Mononuclear cell (primary cell): ENCODE results near the gene CTNNA3. TPM values are rescaled to one million over a fixed set of nuclear protein-coding genes. Genes with fewer than 3 reads are reported as not detected.

ENCODE experiments used
- H3K27me3 ChIP-seq: 2 replicates; pipeline ENCODE4 v1.6.0; 2011; ENCODE audit warnings: low read length, control low read depth; ENCODE audit not compliant: insufficient read depth
- H3K4me1 ChIP-seq: 2 replicates; pipeline ENCODE4 v1.5.1; 2011; ENCODE audit warnings: mild to moderate bottlenecking, low read length, control low read depth; ENCODE audit not compliant: insufficient read depth
- H3K4me3 ChIP-seq: 2 replicates; pipeline ENCODE4 v1.5.1; 2011; ENCODE audit warnings: mild to moderate bottlenecking, low read length, moderate library complexity
- H3K9me3 ChIP-seq: 2 replicates; pipeline ENCODE4 v1.5.1; 2011; ENCODE audit warnings: low read depth, mild to moderate bottlenecking, control low read depth, low read length
- total RNA-seq: library from RNA; depleted of rRNA; stranded (reverse); fragments of >200 nt; gene quantifications from one replicate; pipeline ENCODE4 v1.2.3, GENCODE V29; 2012

Gene CTNNA3
- total RNA-seq, 1 donor, result 0.42 TPM

DNA sequence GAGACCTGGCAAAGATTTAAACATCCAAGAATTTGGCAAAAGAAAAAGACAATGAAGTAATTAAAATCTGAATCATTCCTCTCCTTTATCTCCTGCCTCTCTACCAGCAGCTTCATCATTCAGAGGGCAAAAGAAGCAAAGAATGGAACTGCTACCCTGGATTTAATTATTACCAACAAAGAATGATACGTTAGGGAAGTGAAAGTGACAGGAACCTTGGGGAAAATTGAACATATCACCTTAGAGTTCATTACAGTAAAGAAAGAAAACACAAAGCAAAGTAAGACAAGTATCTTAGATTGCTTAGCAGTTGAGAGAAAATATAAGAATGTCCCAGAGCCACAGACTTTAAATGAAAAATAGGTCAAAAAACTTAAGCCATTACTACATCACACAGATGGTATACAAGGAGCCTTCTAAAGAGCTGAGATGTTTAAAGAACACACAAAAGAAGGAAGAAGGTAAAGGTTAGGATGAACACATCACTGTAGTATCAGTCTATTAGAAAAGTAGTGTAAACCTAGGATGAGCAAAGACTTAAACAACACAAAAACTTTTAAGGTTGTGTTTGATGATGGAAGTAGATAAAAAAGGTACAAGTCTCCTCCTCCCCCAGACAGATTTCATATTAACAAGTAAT, 17.5 kb downstream of the CTNNA3 start:
- H3K4me1 ChIP-seq, result no peaks in the 10 kb centered on the region
- no peak overlapping the region for H3K4me3 ChIP-seq
- peaks cover 25% of the 10 kb centered on the region for H3K27me3 ChIP-seq
- peaks cover 10% of the 10 kb centered on the region for H3K9me3 ChIP-seq

DNA sequence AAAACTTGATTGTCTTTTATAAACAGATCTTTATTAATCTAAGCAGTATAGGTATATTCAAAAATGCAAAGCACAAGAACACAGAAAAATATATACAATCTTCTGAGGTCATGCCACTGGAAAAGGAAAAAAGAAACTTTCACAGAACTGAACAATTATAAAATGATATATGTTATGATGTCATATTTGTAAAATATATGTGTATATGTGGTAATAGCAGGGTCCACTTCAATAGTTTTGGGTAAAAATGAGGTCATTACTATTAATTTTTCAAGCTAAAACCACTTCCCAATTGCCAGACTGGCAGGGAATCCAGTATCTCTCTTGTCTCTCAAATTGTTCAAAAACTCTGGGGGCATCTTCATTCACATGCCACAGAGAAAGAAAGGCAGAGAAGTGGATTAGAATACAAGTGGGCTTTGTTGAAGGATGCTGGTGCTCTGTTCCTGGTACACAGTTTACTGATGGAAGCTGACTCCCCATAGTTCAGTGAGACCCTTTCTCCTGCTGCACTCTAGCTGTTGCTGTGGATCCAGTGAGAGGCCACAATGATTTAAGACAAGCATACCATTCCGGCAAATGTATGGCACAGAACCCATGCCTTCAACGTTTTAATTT, 19.7 kb downstream of the CTNNA3 start:
- Histone ChIP-seq H3K4me1 (no peaks in the 10 kb centered on the region), H3K4me3 (no peak overlapping the region), H3K9me3 (no peaks in the 10 kb centered on the region), H3K27me3 (peaks cover 25% of the 10 kb centered on the region)

DNA sequence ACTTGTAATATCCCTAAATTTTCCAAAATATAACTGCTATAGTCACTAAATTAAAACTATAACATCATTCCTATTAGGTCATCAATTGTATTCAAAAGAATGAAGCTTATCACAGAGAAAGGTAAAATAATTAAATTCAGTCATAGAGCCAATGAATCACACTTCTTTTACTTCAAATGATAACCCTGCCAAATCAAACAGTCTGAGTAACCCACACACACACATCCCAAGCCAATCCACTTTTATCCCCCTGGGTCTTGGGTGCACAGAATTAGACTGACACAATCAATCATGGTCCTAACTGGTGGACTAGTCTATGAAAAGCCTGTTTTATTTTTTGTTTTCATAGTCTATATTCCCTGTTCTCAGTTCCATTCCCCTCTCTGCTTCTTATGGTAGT, 25.6 kb downstream of the CTNNA3 start:
- H3K9me3 ChIP-seq, result no peaks in the 10 kb centered on the region
- H3K4me3 ChIP-seq, result no peak overlapping the region
- peaks cover 5% of the 10 kb centered on the region for H3K27me3 ChIP-seq
- no peaks in the 10 kb centered on the region for H3K4me1 ChIP-seq

DNA sequence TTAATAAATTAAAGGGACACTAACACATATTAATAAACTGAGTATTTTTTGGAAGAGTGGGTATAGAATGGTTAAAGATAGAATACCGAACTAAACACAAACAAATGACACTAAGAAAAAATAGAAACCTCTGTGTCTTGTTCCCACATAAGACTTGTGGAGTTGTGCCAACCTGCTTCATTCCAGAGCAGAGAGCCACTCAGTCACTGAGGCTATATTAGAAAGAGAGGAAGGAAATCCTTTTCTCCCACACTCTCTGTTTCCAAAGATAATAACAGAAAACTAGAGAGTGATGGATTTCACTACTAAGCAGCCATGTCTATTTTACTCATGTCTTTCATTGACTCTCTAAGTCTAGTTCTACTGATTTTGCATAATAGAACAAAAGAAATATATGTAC, 26.0 kb downstream of the CTNNA3 start:
- H3K9me3 ChIP-seq, result no peaks in the 10 kb centered on the region
- H3K4me3 ChIP-seq, result no peak overlapping the region
- peaks cover 3% of the 10 kb centered on the region for H3K27me3 ChIP-seq
- H3K4me1 ChIP-seq, result no peaks in the 10 kb centered on the region

DNA sequence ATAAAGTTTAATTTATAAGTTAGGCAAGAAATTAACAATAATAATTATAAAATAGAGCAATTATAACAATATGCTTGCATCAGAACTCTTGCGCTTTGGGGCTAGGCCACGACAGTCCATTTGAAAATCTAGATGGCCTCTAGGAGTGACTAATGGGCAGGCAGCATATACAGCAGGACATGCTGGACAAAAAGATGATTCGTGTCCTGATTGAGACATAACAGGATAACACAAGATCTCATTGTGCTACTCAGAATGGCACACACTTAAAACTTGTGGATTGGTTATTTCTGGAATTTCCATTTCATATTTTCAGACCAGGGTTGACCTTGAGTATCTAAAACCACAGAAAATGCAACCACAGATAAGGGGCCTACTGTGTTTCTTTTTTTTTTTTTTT, 27.5 kb downstream of the CTNNA3 start:
- H3K4me3 ChIP-seq, result no peak overlapping the region
- no peaks in the 10 kb centered on the region for H3K4me1 ChIP-seq
- no peaks in the 10 kb centered on the region for H3K9me3 ChIP-seq
- H3K27me3 ChIP-seq, result peaks cover 3% of the 10 kb centered on the region

DNA sequence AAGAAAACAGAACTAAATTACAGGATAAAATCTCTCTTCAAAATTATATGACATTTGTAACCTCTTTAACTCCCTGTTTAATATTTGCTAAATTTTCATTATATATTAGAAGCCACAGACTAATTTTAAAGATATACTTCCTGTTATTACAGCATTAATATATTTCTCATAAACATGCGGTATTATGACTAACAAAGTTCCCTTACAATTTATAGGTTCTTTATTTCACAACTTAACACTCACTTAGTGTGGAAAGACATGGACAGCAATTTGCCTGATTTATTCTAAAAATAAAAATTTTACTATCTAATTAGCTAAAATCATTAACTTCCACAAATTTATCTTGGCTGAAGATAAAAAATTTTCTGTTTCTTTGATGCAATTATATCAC, 29.0 kb downstream of the CTNNA3 start:
- Histone ChIP-seq H3K4me1 (no peaks in the 10 kb centered on the region), H3K4me3 (no peak overlapping the region), H3K9me3 (no peaks in the 10 kb centered on the region), H3K27me3 (peaks cover 3% of the 10 kb centered on the region)

DNA sequence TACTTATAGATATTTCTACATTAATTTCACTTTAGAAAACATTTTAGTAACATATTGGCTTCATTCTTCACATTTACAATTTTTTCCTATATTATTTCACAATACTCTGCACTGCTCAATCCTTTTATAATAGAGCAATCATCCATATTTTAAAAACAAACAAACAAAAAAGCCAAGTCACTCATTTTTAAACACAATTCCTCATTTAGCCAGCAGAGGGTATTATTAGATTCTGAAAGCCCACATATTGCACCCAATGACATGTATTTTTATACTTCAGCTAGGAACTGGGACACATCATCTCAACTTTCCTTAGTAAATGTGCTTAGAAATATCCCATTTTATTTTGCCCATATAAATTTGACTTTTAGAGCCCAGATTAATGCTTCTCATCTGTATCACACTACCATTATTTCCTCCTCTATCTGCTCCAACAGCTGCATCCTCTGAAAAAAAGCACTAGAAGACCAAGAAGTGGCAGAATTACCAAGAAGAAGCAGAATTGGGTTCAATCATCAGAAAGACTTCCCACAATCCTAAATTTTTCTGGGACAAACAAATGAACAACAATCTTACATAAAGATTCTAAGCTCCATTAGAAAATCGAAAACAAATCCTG, 29.5 kb downstream of the CTNNA3 start:
- Histone ChIP-seq H3K4me3 (no peak overlapping the region), H3K4me1 (no peaks in the 10 kb centered on the region), H3K9me3 (no peaks in the 10 kb centered on the region), H3K27me3 (peaks cover 3% of the 10 kb centered on the region)

DNA sequence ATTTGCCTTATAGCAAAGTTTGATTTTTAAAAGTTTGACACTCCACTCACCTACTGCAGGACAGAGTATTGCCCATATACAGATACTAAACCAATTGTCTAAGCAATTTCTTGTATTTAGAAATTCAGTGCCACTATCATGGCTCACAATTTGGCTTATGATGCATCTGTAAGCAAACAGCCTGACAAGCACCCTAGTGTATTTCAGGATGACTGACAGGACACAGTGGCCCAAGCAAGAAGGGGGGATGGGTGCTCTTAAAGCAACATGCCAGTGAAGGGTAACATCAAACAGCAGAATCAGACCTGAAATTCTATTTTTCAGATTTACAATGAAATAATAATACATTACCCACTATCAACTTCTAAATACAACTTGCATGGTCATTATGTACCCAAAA, 30.5 kb downstream of the CTNNA3 start:
- H3K9me3 ChIP-seq, result no peaks in the 10 kb centered on the region
- no peak overlapping the region for H3K4me3 ChIP-seq
- H3K27me3 ChIP-seq, result peaks cover 3% of the 10 kb centered on the region
- no peaks in the 10 kb centered on the region for H3K4me1 ChIP-seq

DNA sequence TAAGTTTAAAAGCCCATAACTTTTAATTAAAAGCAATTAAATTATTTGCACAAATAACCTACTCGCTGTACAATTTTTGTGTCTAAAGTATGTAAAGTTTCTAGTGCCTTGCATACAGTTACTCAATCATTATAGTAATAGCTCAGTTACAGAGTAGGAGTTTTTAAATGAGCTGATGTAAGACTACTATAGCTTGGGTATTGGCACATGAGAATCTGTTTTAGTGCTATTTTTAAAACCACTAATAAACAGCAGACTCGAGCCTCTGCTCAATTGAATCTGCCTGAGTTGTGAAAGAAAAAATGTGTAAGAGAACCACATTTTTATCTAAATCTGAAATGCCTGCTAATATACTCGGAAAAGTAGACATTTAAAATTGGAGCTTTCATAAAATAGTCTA, 31.1 kb downstream of the CTNNA3 start:
- no peaks in the 10 kb centered on the region for H3K4me1 ChIP-seq
- peaks cover 3% of the 10 kb centered on the region for H3K27me3 ChIP-seq
- H3K4me3 ChIP-seq, result no peak overlapping the region
- H3K9me3 ChIP-seq, result no peaks in the 10 kb centered on the region

DNA sequence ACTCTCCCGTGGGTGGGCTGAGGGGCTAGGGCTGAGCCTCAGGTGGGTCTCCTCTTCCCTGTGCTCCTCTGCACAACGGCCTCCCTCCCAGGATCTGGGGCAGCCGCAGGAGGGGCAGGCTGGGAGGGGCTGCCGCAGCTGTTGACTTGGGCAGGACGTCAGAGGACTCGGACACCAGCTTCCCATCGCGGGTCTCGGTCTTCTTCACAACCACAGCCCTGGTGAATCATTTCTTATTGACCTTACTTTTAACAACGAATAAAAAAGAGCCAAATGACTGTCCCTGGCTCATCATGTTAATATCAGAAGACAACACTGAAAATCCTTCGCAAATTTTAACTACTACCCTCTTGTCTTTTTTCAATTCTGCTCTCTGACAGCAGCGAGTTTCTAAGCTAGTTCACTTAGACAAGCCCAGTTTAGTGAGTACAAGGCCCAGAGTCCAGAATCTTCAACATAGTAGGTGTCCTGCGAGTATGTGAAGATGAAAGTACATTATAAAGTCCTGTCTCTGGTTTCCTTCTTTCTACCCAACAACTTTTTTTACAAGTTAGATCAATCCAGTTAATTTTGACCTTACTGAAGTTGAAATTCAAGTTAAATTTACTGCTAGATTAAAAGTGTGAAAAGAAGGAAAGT, 32.4 kb downstream of the CTNNA3 start:
- Histone ChIP-seq H3K27me3 (peaks cover 3% of the 10 kb centered on the region), H3K4me1 (no peaks in the 10 kb centered on the region), H3K9me3 (no peaks in the 10 kb centered on the region), H3K4me3 (no peak overlapping the region)

DNA sequence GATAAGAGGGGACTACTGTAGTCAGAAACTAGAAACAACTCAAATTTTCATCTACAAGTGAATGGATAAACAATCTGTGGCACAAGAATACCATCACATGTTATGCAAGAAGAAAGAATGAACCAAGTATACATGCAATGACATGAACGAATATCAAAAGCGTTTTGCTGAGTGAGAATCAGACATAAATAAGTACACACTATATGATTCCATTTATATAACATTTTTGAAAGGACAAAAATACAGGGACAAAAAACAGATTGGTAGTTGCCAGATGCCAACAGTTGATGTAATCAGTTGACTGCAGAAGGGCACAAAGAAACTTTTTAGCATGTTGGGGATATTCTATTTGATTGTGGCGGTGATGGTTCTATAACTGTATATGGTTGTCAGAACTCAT, 33.6 kb downstream of the CTNNA3 start:
- no peak overlapping the region for H3K4me3 ChIP-seq
- H3K9me3 ChIP-seq, result no peaks in the 10 kb centered on the region
- peaks cover 3% of the 10 kb centered on the region for H3K27me3 ChIP-seq
- no peaks in the 10 kb centered on the region for H3K4me1 ChIP-seq

DNA sequence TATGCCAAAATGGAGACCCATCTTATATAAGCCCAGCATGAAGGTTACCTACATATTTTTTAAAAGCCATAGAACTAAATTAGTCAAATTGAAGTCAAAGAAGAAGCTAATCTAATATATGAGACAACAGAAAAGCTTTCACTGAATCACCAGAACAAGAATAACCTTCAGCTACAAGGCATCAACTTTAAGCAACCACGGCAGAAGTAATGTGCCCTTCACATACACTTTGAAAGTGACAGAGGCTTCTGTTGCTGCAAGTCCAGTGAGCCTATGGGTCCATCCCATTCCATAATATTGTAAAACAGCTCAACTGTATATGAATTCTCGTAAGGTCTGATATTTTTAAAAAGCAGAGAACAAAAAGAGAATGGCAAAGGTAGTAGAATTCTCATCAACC, 36.5 kb downstream of the CTNNA3 start:
- Histone ChIP-seq H3K4me1 (no peaks in the 10 kb centered on the region), H3K4me3 (no peak overlapping the region), H3K27me3 (peaks cover 4% of the 10 kb centered on the region), H3K9me3 (no peaks in the 10 kb centered on the region)

DNA sequence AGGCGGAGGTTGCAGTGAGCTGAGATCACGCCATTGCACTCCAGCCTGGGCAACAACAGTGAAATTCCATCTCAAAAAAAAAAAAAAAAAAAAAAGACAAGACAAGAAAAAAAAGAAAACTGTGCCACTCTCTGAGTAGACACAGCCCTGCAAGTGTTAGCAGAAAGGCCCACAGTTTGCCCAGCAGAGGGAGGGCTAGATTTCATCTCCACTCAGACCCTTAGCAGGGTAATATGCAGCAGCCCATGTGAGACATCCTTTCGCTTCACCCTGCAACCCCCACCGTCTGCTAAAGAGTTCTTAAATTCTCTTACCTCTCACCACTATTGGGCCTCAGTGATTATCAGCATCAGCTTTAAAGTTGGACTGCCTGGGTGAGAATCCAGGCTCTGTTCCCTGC, 38.2 kb downstream of the CTNNA3 start:
- H3K9me3 ChIP-seq, result no peaks in the 10 kb centered on the region
- no peak overlapping the region for H3K4me3 ChIP-seq
- peaks cover 4% of the 10 kb centered on the region for H3K27me3 ChIP-seq
- no peaks in the 10 kb centered on the region for H3K4me1 ChIP-seq

DNA sequence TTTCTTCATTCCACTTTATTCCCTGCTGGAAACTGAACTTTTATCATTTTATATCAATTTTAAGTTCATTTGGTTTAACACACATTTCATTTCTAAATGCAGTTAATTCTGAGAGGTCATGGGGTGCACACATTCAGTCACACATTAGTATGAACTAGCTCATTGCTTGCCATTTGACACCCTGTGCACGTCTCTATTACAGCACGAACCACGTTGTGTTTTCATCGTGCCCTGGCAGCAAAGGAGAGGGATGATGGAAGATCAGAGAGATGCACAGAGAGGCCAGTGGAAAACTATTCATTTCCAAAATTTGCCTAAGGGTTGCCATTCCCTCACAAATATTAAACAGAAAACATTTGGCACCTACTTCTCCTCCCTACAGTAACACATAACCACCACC, 45.4 kb downstream of the CTNNA3 start:
- Histone ChIP-seq H3K9me3 (no peaks in the 10 kb centered on the region), H3K4me3 (no peak overlapping the region)

DNA sequence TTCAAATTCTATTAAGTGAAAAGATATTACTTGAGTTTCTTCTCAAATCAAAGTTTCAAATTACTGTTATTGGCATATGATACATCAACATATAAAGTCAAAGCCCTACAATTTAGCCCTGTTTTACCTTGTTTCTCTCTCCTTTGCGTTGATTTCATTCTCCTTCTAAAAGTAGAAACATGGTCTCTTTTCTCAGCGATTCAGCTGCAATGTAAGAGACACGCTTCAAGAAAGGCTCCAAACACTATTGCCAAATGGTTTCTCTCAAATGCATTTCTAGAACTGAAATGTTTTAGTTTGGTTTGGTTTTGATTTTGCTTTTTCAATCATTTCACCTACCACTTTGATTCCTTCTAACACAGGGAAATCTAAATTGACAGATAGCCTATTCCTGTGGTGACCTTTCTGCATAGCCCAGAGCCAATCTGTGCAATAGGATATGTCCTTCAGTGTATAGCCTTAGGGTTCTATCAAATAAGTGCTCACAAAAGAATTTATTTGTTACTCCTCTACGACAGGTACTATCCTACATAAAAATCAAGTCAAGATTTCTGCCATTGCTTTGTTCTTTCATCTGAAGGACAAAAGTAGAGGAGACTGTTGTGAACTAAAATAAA, 47.3 kb downstream of the CTNNA3 start:
- Histone ChIP-seq H3K9me3 (no peaks in the 10 kb centered on the region), H3K27me3 (no peaks in the 10 kb centered on the region), H3K4me1 (no peaks in the 10 kb centered on the region), H3K4me3 (no peak overlapping the region)

More for the DNA sequence above, 45.4 kb downstream of the CTNNA3 start:
- Histone ChIP-seq H3K27me3 (no peaks in the 10 kb centered on the region), H3K4me1 (no peaks in the 10 kb centered on the region)
